GM18520 (cell line): ENCODE data around the gene EPS8L1.
"Not testable (repeated sequence)": the region's sequence is repeated elsewhere in the genome, so short reads cannot be mapped to it uniquely, and the experiment has no call there.

ENCODE experiments used
- ATAC-seq: cut with Tn5 transposase; IDR thresholded peaks from one replicate; pipeline ENCODE4 v1.9.1; 2021; ENCODE audit not compliant: unreplicated experiment

The EPS8L1 gene

GRCh38 chr19:55050749-55051532 lies 24.7 kb upstream of the EPS8L1 start:
- no peak for ATAC-seq

- no peak for ATAC-seq
Measured at GRCh38 chr19:55053735-55054134, 21.9 kb upstream of the EPS8L1 start.

- no peak for ATAC-seq
Measured at GRCh38 chr19:55056827-55057226, 18.8 kb upstream of the EPS8L1 start.

GRCh38 chr19:55058781-55059610 lies 16.7 kb upstream of the EPS8L1 start:
- ATAC-seq = no peak

GRCh38 chr19:55060287-55060686 lies 15.4 kb upstream of the EPS8L1 start:
- ATAC-seq = not testable (repeated sequence)

- peak; percentile 79 for ATAC-seq
Measured at GRCh38 chr19:55062735-55063491, 12.8 kb upstream of the EPS8L1 start, which contains the start of gene RDH13. Gene RDH13 (minus strand): TSS chr19:55063148. CDS start chr19:55063032, 116 bp downstream.

- no peak for ATAC-seq
Measured at GRCh38 chr19:55063492-55063843, 12.2 kb upstream of the EPS8L1 start.

- not testable (repeated sequence) for ATAC-seq
Measured at GRCh38 chr19:55065516-55065915, 10.2 kb upstream of the EPS8L1 start.

- ATAC-seq = no peak
Measured at GRCh38 chr19:55066107-55066709, 9.5 kb upstream of the EPS8L1 start.

GRCh38 chr19:55067869-55068268 lies 7.8 kb upstream of the EPS8L1 start:
- no peak for ATAC-seq

GRCh38 chr19:55068950-55069864 lies 6.5 kb upstream of the EPS8L1 start:
- ATAC-seq = no peak

- ATAC-seq = no peak
Measured at GRCh38 chr19:55069865-55070197, 5.8 kb upstream of the EPS8L1 start.

- no peak for ATAC-seq
Measured at GRCh38 chr19:55070466-55071128, 5.1 kb upstream of the EPS8L1 start.

GRCh38 chr19:55071129-55071502 lies 4.6 kb upstream of the EPS8L1 start:
- no peak for ATAC-seq

- no peak for ATAC-seq
Measured at GRCh38 chr19:55071913-55072312, 3.8 kb upstream of the EPS8L1 start.

- no peak for ATAC-seq
Measured at GRCh38 chr19:55076321-55076720, 652 bp downstream of the EPS8L1 start.

GRCh38 chr19:55077106-55077505 lies 1.4 kb downstream of the EPS8L1 start:
- ATAC-seq = no peak

- no peak for ATAC-seq
Measured at GRCh38 chr19:55078996-55079395, 3.3 kb downstream of the EPS8L1 start.

GRCh38 chr19:55079400-55080038 lies 3.9 kb downstream of the EPS8L1 start:
- no peak for ATAC-seq
